Astrocyte of the spinal cord (primary cell): Measurements from ENCODE around the gene POMGNT2.

Source experiments
- DNase-seq: peaks from one replicate; pipeline ENCODE4 v3.0.0; 2011; ENCODE audit warnings: low read depth, low spot score
- H3K4me3 ChIP-seq: 2 replicates; pipeline ENCODE4 v1.5.1; 2011; ENCODE audit warnings: low read depth, mild to moderate bottlenecking, low read length, moderate library complexity
- in situ Hi-C: cut with HindIII; loops from 2 replicates; pipeline ENCODE4 v1.10.0; 2017; ENCODE audit warnings: low sequenced_read_pairs
- TF ChIP-seq, protein P1 (sequence below): IDR thresholded peaks from 2 replicates; pipeline ENCODE4 v1.5.1; 2012; ENCODE audit warnings: low read depth, mild to moderate bottlenecking, low read length, inconsistent platforms

Gene POMGNT2

DNA sequence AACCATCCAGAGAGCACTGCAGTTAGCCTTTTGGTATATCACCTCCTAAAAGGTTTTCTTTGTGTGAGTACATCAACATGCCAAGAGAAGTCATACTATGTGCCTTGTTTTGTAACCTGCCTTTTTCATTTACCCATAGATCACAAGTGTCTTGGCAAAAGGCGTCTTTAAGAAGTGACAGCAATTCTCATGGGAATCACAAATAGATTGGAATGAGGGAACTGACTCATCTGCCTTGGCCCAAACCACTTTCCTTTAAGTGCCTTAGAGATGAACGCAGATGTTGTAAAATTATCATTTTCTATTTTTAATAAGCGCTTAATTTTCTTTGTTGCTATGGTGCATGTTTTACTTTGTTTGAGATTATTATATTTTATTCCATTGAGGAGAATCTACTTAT is 20.7 kb upstream of the POMGNT2 start:
- DNase-seq = no peak
- H3K4me3 ChIP-seq = no peak overlapping the region
- TF ChIP-seq, protein P1, sequence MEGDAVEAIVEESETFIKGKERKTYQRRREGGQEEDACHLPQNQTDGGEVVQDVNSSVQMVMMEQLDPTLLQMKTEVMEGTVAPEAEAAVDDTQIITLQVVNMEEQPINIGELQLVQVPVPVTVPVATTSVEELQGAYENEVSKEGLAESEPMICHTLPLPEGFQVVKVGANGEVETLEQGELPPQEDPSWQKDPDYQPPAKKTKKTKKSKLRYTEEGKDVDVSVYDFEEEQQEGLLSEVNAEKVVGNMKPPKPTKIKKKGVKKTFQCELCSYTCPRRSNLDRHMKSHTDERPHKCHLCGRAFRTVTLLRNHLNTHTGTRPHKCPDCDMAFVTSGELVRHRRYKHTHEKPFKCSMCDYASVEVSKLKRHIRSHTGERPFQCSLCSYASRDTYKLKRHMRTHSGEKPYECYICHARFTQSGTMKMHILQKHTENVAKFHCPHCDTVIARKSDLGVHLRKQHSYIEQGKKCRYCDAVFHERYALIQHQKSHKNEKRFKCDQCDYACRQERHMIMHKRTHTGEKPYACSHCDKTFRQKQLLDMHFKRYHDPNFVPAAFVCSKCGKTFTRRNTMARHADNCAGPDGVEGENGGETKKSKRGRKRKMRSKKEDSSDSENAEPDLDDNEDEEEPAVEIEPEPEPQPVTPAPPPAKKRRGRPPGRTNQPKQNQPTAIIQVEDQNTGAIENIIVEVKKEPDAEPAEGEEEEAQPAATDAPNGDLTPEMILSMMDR = no peak
- in situ Hi-C loops = no loop called here

DNA sequence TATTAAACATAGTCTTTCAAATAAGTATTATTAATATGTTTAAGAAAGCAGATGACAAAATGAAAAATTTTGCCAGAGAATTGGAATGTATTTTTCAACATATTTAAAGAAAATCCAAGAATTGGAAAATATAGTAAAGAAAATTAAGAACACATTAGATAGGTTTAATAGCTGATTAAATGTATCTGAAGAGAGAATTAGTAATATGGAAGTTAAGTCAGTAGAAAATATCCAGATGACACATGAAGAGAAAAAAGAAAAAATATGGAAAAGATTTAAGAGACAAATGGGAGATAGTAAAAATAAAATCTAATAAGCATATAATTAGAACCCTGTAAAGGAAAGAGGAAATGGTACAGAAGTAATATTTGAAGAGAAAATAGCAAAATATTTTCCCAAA is 18.0 kb upstream of the POMGNT2 start:
- DNase-seq = no peak
- no peak overlapping the region for H3K4me3 ChIP-seq
- TF ChIP-seq, protein P1 = no peak
- in situ Hi-C loops = no loop called here

DNA sequence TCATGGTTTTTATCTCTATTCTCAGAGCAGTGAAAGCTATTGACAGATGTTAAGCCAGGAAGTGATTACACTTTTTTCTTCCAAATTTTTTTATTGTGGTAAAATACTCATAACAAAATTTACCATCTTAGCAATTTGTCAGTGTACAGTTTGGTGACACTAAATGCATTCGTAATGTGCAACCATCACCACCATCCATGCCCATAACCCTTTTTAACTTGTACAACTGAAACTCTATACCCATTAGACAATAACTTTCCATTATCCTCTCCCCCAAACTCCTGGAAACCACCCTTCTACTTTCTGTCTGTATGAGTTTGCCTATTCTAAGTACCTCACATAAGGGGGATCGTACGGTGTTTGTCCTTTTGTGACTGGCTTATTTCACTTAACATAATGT is 15.1 kb upstream of the POMGNT2 start:
- no peak overlapping the region for H3K4me3 ChIP-seq
- in situ Hi-C loops = no loop called here
- no peak for DNase-seq
- TF ChIP-seq, protein P1 = no peak

DNA sequence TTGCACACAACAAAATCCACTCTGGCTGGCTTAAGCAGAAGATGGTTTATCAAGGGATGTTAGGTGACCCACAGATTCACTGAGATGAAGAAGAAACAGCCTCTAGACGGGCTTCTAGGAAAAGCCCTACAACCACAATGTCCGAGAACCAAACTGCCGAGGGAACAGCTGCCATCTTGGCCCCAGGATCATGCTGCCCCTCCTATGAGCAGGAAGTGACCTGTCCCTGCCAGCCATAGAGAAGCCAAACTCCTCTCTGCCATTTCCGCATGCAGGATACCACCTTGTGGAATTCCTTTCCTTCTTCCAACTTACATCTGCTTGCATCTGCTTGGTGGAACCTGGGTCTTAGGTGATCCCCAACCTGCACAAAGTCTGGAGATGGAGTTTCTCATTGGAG is 11.4 kb upstream of the POMGNT2 start:
- TF ChIP-seq, protein P1 = no peak
- no peak overlapping the region for H3K4me3 ChIP-seq
- in situ Hi-C loops = no loop called here

DNA sequence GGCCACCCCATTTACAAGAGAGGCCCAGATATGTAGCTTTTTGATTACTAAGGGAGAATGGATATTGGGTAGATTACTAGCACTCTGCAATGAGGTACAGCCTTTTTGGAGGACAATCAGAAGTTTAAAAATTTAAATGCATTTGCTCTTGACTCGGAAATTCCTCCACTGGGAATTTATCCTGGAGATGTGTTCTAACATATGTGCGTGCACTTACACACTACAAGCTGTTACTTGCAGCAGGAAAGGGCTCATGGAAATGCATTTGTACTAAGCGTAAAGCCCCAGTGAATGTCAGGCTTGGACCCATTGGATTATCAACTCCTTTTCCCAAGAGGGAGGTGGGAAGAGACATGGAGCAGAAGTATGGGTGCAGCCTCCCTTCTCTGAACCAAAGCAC is 7.8 kb upstream of the POMGNT2 start:
- TF ChIP-seq, protein P1 = no peak
- DNase-seq = no peak
- in situ Hi-C loops = no loop called here
- no peak overlapping the region for H3K4me3 ChIP-seq

More for the DNA sequence above, 11.4 kb upstream of the POMGNT2 start:
- no peak for DNase-seq

DNA sequence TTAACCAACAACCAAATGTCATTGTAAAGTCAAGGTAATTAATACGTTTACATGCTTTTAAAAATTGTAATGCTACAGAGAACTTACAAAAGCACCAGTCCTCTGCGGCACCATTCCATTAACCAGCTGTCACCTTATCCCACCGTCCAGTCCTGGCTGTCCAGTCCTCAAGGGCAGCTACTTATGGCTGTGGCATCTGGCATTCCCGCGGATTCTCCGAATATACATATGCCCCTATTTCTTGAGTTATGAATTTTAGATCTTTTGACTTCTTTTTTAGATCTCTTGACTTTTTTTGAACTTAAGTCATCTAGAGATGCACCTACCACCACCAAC is 382 bp upstream of the POMGNT2 start:
- no peak for DNase-seq
- TF ChIP-seq, protein P1 = no peak
- in situ Hi-C loops = no loop called here
- H3K4me3 ChIP-seq = peak overlapping the region; percentile 69
